GM23248 (cell line): ENCODE measurements around the gene BAHCC1.

Source experiments
- EZH2 ChIP-seq: fragments of 200-600 bp; sonication (generic); IDR thresholded peaks from 2 replicates; pipeline ENCODE4 v1.6.1; 2018; ENCODE audit warnings: antibody characterized with exemption, mild to moderate bottlenecking; ENCODE audit not compliant: insufficient read depth, poor library complexity, severe bottlenecking
- EZH2phosphoT487 ChIP-seq: fragments of 200-600 bp; sonication (generic); IDR thresholded peaks from 2 replicates; pipeline ENCODE4 v1.6.1; 2018; ENCODE audit warnings: antibody characterized with exemption, moderate library complexity, mild to moderate bottlenecking, low read depth; ENCODE audit not compliant: insufficient read depth

GRCh38 chr17:81399481-81400153, 4.4 kb downstream of the BAHCC1 start:
- no peak for TF ChIP-seq EZH2
- TF ChIP-seq EZH2phosphoT487 = no peak
